H1 (cell line): Measurements from ENCODE around the gene PRSS22. TPM values are rescaled to one million over a fixed set of nuclear protein-coding genes. Genes with fewer than 3 reads are reported as not detected.

Source experiments
- CTCF ChIA-PET: fragments of 300-600 bp; sonication (Branson Sonifier 250); formaldehyde crosslinking; loops from one replicate; lab custom pipeline; 2021; ENCODE audit not compliant: partially characterized antibody; lab: Charles Lee
- POLR2A ChIA-PET: fragments of 300-600 bp; sonication (Branson Sonifier 250); formaldehyde crosslinking; loops from one replicate; lab custom pipeline; 2021; ENCODE audit warnings: inconsistent platforms; ENCODE audit not compliant: partially characterized antibody; lab: Charles Lee
- DNase-seq, 2 experiments: peaks; one replicate each; pipeline versions ENCODE4 v3.0.0 to v3.0.0-alpha.2; 2010 to 2022; ENCODE audit warnings: low spot score in 2 of 2, low read depth in 1 of 2, mixed read lengths in 1 of 2
- FAIRE-seq: peaks from 2 replicates; lab custom pipeline; 2011; peaks lifted over from hg19 to GRCh38; lab: Jason Lieb, UNC
- H2AFZ ChIP-seq: 2 replicates; pipeline ENCODE4 v1.8.1; 2012; ENCODE audit warnings: low read length, inconsistent platforms
- H2AK5ac ChIP-seq: 2 replicates; pipeline ENCODE4 v1.6.1; 2013; ENCODE audit warnings: low read depth, low read length
- H2BK120ac ChIP-seq: replicated peaks from 2 replicates; pipeline ENCODE3; 2013; ENCODE audit warnings: low read depth, low read length, inconsistent platforms
- H2BK12ac ChIP-seq: 2 replicates; pipeline ENCODE4 v1.6.1; 2013; ENCODE audit warnings: low read depth, low read length
- H2BK15ac ChIP-seq: 2 replicates; pipeline ENCODE4 v1.6.1; 2013; ENCODE audit warnings: low read length
- H2BK20ac ChIP-seq: 2 replicates; pipeline ENCODE4 v1.6.1; 2013; ENCODE audit warnings: low read length
- H2BK5ac ChIP-seq: 2 replicates; pipeline ENCODE4 v1.6.1; 2013; ENCODE audit warnings: low read depth, low read length
- H3K14ac ChIP-seq: 2 replicates; pipeline ENCODE4 v1.6.1; 2013; ENCODE audit warnings: inconsistent platforms; ENCODE audit not compliant: insufficient read length
- H3K18ac ChIP-seq: 2 replicates; pipeline ENCODE4 v1.6.1; 2013; ENCODE audit warnings: low read length; ENCODE audit errors: extremely low read depth
- H3K23ac ChIP-seq: 2 replicates; pipeline ENCODE4 v1.6.1; 2013; ENCODE audit warnings: inconsistent platforms; ENCODE audit not compliant: insufficient read length
- H3K23me2 ChIP-seq: 2 replicates; pipeline ENCODE4 v1.6.1; 2013; ENCODE audit warnings: low read depth, low read length
- H3K27ac ChIP-seq: 2 replicates; pipeline ENCODE4 v1.6.1; 2011; ENCODE audit warnings: low read depth, low read length, inconsistent platforms
- H3K27me3 ChIP-seq, 4 experiments: replicated peaks in 1 of 4; 1 replicate in 1 of 4; 2 replicates in 3 of 4; pipeline versions ENCODE4 v1.6.1 to v1.8.1; 2011 to 2013; ENCODE audit warnings: low read length in 3 of 4, mild to moderate bottlenecking in 3 of 4, inconsistent platforms in 2 of 4, mixed read lengths in 2 of 4, moderate library complexity in 1 of 4; ENCODE audit not compliant: control insufficient read depth in 3 of 4, insufficient read depth in 3 of 4; ENCODE audit errors: extremely low read depth in 1 of 4
- H3K36me3 ChIP-seq, 4 experiments: 2 replicates each; pipeline versions ENCODE4 v1.6.1 to v1.8.1; 2011 to 2013; ENCODE audit warnings: mild to moderate bottlenecking in 4 of 4, low read length in 3 of 4, moderate library complexity in 2 of 4, control low read depth in 1 of 4, inconsistent platforms in 1 of 4; ENCODE audit not compliant: insufficient read depth in 4 of 4, control insufficient read depth in 2 of 4
- H3K4ac ChIP-seq: replicated peaks from 2 replicates; pipeline ENCODE3; 2013; ENCODE audit warnings: low read length, low read depth, mixed read lengths, inconsistent platforms; ENCODE audit not compliant: insufficient read length
- H3K4me1 ChIP-seq, 4 experiments: replicated peaks in 1 of 4; 1 replicate in 1 of 4; 2 replicates in 3 of 4; pipeline versions ENCODE4 v1.6.1 to v1.8.1; 2011 to 2013; ENCODE audit warnings: low read length in 3 of 4, inconsistent platforms in 2 of 4, mixed read lengths in 1 of 4; ENCODE audit not compliant: insufficient read depth in 4 of 4, control insufficient read depth in 3 of 4
- H3K4me2 ChIP-seq, 2 experiments: 2 replicates each; pipeline versions ENCODE4 v1.6.1 to v1.8.1; 2011 to 2013; ENCODE audit warnings: low read depth in 2 of 2, low read length in 2 of 2, control low read depth in 1 of 2, inconsistent platforms in 1 of 2, mild to moderate bottlenecking in 1 of 2; ENCODE audit not compliant: insufficient read depth in 1 of 2
- H3K4me3 ChIP-seq, 4 experiments: fragments of 200-600, 300-600 bp in 1 of 4; sonication (generic), shearing (Covaris generic), sonication (Bioruptor Twin) in 1 of 4; 2 replicates each; pipeline versions ENCODE4 v1.5.1 to v1.8.1; 2011 to 2016; ENCODE audit warnings: low read length in 4 of 4, low read depth in 3 of 4, control low read depth in 2 of 4, inconsistent platforms in 2 of 4, mild to moderate bottlenecking in 2 of 4, mixed read lengths in 1 of 4, moderate library complexity in 1 of 4; ENCODE audit not compliant: insufficient read depth in 2 of 4; ENCODE audit errors: extremely low read depth in 1 of 4
- H3K56ac ChIP-seq: replicated peaks from 2 replicates; pipeline ENCODE3; 2013; ENCODE audit warnings: low read depth, mild to moderate bottlenecking, mixed read lengths, low read length, inconsistent platforms; ENCODE audit not compliant: insufficient read length
- H3K79me1 ChIP-seq: 2 replicates; pipeline ENCODE4 v1.6.1; 2013; ENCODE audit warnings: low read depth, low read length, control low read depth
- H3K79me2 ChIP-seq, 2 experiments: 2 replicates each; pipeline versions ENCODE4 v1.6.1 to v1.8.1; 2012 to 2013; ENCODE audit warnings: low read length in 2 of 2, mild to moderate bottlenecking in 2 of 2, inconsistent platforms in 1 of 2; ENCODE audit not compliant: insufficient read depth in 2 of 2, control insufficient read depth in 1 of 2
- H3K9ac ChIP-seq, 4 experiments: replicated peaks in 1 of 4; 1 replicate in 1 of 4; 2 replicates in 3 of 4; pipeline versions ENCODE4 v1.6.1 to v1.8.1; 2011 to 2013; ENCODE audit warnings: low read depth in 3 of 4, low read length in 3 of 4, control low read depth in 2 of 4, mild to moderate bottlenecking in 2 of 4, moderate library complexity in 2 of 4, inconsistent platforms in 1 of 4; ENCODE audit errors: extremely low read depth in 1 of 4
- H3K9me3 ChIP-seq, 2 experiments: 2 replicates each; pipeline versions ENCODE4 v1.6.1 to v1.8.1; 2012 to 2013; ENCODE audit warnings: mild to moderate bottlenecking in 2 of 2, moderate library complexity in 2 of 2, control low read depth in 1 of 2, inconsistent platforms in 1 of 2, low read depth in 1 of 2, low read length in 1 of 2, mixed read lengths in 1 of 2; ENCODE audit not compliant: insufficient read depth in 2 of 2
- H4K20me1 ChIP-seq, 2 experiments: replicated peaks in 1 of 2; 2 replicates each; pipeline versions ENCODE3 to v1.8.1; 2011 to 2013; ENCODE audit warnings: inconsistent platforms in 2 of 2, low read length in 2 of 2, mild to moderate bottlenecking in 1 of 2; ENCODE audit not compliant: insufficient read depth in 2 of 2, control insufficient read depth in 1 of 2
- H4K5ac ChIP-seq: 2 replicates; pipeline ENCODE4 v1.6.1; 2013; ENCODE audit warnings: low read length, low read depth, mixed read lengths, inconsistent platforms; ENCODE audit not compliant: insufficient read length
- H4K8ac ChIP-seq: 2 replicates; pipeline ENCODE4 v1.8.0; 2013; ENCODE audit warnings: mild to moderate bottlenecking, moderate library complexity, low read length, inconsistent platforms; ENCODE audit not compliant: insufficient read depth; ENCODE audit errors: extremely low read depth
- H4K91ac ChIP-seq: replicated peaks from 2 replicates; pipeline ENCODE3; 2013; ENCODE audit warnings: low read length, mixed read lengths, inconsistent platforms; ENCODE audit not compliant: insufficient read length
- SIX5 ChIP-seq: IDR thresholded peaks from 2 replicates; pipeline ENCODE4 v1.6.1; 2011; ENCODE audit warnings: mild to moderate bottlenecking, low read depth, low read length
- TBP ChIP-seq: IDR thresholded peaks from 2 replicates; pipeline ENCODE4 v1.6.1; 2011; ENCODE audit warnings: low read depth, low read length, improper control_type of control experiment
- WGBS, 2 experiments: shearing (Covaris generic) in 1 of 2; methylation state at CpG; one replicate each; pipeline versions ENCODE4 v1.1.6 to v1.1.7; 2013 to 2015; ENCODE audit warnings: low lambda C conversion rate in 2 of 2, mixed read lengths in 2 of 2, inconsistent platforms in 1 of 2, low coverage in 1 of 2, missing lambda C conversion rate in 1 of 2; ENCODE audit not compliant: insufficient replicate concordance in 2 of 2, insufficient coverage in 1 of 2, insufficient read length in 1 of 2; ENCODE audit errors: extremely low coverage in 1 of 2, missing lambda C conversion rate in 1 of 2; 5-methylcytosine and 5-hydroxymethylcytosine counted together
- polyA plus RNA-seq, 7 experiments: library from polyadenylated mRNA; depleted of rRNA in 3 of 7; stranded (reverse) in 5 of 7; unstranded in 2 of 7; fragments of >200 nt in 5 of 7; fragments of 200-250 nt in 2 of 7; gene quantifications; 1 replicate in 5 of 7; 2 replicates in 1 of 7; 4 replicates in 1 of 7; pipeline versions ENCODE4 v1.2.1 to v1.2.3, GENCODE V29; 2011 to 2013; ENCODE audit warnings: missing spikeins in 2 of 7, mixed read lengths in 2 of 7
- total RNA-seq: library from RNA; stranded (reverse); fragmentation: NEBNext Ultra II Directional; extraction: Animal tissue kit (Norgen Biotek cat#: 25700); gene quantifications from 2 replicates; pipeline ENCODE4 v1.2.1, GENCODE V29; 2021

Gene PRSS22
- total and polyA plus RNA-seq, 2 of the 8 experiments (the other 6 are each of a cell fraction or from before 2014, with no cell fraction given): 4.0 to 4.4 TPM

DNA sequence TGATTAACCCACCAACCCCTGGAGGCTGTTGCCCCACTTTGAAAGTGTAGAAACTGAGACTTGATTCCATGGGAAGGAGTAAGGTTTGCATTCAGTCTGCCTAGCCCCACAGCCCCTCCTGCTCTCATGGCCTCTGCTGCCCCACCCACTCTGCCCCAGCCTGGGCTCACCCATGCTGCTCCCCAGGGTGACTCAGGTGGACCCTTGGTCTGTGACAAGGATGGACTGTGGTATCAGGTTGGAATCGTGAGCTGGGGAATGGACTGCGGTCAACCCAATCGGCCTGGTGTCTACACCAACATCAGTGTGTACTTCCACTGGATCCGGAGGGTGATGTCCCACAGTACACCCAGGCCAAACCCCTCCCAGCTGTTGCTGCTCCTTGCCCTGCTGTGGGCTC is 53.2 kb downstream of the PRSS22 start:
- no peak overlapping the region for H2AFZ ChIP-seq
- no peak overlapping the region for H4K5ac ChIP-seq
- H3K14ac ChIP-seq: no peak overlapping the region
- H3K79me2 ChIP-seq: no peaks in the 10 kb centered on the region
- H2BK15ac ChIP-seq: no peak overlapping the region
- H3K23me2 ChIP-seq: no peaks in the 10 kb centered on the region
- H3K79me1 ChIP-seq: no peaks in the 10 kb centered on the region
- H3K4me1 ChIP-seq: no peaks in the 10 kb centered on the region
- no peaks in the 10 kb centered on the region; a peak in 1 of 7 replicates for H3K27me3 ChIP-seq
- no peak overlapping the region for H3K56ac ChIP-seq
- H3K9ac ChIP-seq: no peak overlapping the region
- WGBS, 2 experiments: 88% methylated on average over 4 of the region's 4 CpGs; no CpG with 5 or more reads in 1 of the 2 experiments
- ChIA-PET POLR2A (no interaction called here), CTCF (interaction anchor here (1.0 kb wide), 1 partner anchor 37 kb away, joined by 3 read pairs; no protein-coding TSS in a partner anchor)
- no peaks in the 10 kb centered on the region for H3K36me3 ChIP-seq
- H4K20me1 ChIP-seq: peaks cover 0 to 2% of the 10 kb centered on the region in 2 experiments
- H3K4ac ChIP-seq: no peak overlapping the region
- FAIRE-seq (no peak), DNase-seq (no peak)
- H2BK20ac ChIP-seq: no peak overlapping the region
- H4K91ac ChIP-seq: no peak overlapping the region
- no peak overlapping the region for H3K4me3 ChIP-seq
- peaks cover 13 to 24% of the 10 kb centered on the region in 2 experiments for H3K9me3 ChIP-seq
- H3K23ac ChIP-seq: no peak overlapping the region
- TF ChIP-seq SIX5: no peak
- no peak for TF ChIP-seq TBP
- no peak overlapping the region for H3K27ac ChIP-seq
- no peak overlapping the region for H3K4me2 ChIP-seq
- no peak overlapping the region for H2BK12ac ChIP-seq
- no peak overlapping the region for H3K18ac ChIP-seq
- H4K8ac ChIP-seq: no peak overlapping the region
- H2BK120ac ChIP-seq: no peak overlapping the region
- no peak overlapping the region for H2BK5ac ChIP-seq
- no peak overlapping the region for H2AK5ac ChIP-seq
